ENCODE measurements around the gene CCDC141.
"Not testable (repeated sequence)": the region's sequence is repeated elsewhere in the genome, so short reads cannot be mapped to it uniquely, and the experiment has no call there.

The CCDC141 gene, protein sequence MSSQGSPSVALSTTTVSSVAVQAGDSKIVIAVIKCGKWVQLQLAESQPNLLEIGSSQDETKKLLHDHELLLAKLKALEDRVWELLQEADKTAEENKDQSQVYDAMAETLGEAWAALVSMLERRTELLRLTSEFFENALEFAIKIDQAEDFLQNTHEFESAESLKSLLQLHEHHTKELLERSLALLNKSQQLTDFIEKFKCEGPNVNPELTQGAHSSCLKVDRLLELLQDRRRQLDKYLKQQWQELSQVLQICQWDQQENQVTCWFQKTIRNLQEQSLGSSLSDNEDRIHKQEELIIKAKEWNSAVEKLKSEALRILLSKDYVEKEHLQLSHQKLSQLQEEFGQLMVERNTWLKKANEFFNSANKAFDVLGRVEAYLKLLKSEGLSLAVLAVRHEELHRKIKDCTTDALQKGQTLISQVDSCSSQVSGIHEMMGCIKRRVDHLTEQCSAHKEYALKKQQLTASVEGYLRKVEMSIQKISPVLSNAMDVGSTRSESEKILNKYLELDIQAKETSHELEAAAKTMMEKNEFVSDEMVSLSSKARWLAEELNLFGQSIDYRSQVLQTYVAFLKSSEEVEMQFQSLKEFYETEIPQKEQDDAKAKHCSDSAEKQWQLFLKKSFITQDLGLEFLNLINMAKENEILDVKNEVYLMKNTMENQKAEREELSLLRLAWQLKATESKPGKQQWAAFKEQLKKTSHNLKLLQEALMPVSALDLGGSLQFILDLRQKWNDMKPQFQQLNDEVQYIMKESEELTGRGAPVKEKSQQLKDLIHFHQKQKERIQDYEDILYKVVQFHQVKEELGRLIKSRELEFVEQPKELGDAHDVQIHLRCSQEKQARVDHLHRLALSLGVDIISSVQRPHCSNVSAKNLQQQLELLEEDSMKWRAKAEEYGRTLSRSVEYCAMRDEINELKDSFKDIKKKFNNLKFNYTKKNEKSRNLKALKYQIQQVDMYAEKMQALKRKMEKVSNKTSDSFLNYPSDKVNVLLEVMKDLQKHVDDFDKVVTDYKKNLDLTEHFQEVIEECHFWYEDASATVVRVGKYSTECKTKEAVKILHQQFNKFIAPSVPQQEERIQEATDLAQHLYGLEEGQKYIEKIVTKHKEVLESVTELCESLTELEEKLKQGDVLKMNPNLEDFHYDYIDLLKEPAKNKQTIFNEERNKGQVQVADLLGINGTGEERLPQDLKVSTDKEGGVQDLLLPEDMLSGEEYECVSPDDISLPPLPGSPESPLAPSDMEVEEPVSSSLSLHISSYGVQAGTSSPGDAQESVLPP (N-terminal part only)

DNA sequence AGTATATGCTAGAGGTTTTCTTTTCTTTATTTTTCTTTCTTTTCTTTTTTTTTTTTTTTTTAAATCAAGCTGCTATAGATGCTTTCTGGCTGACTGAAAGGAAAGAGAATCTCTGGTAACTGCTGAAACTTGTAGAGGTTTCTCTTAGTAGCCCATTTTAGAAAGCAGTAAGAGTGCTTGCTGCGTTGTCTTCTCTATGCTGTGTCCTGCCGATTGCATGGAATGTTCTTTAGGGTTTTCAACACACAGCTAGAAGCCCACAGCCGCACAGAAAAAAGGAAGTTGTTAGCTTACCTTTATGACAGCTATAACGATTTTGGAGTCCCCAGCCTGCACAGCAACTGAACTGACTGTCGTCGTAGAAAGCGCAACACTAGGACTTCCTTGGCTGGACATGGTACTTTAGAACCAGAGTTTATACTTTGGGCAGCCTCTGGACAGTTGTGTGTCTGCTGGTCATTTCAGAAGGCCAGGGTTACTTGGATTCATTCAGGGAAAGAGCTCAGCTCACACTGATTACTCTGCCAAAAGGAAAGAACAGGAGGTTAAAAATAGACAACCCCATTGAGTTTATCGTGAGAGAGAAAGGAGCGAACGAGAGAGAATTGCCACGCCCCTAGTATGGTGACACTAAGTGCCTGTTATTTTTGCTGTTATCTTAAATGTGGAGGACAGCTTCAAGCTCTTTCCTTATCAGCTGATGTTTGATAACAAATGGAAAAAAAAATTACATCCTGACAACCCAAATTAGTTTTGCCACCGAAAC is at the start of gene CCDC141:
CCDC141 (minus strand) TSS at position 592 of the 766 bp plus-strand sequence; CDS start at position 396, 196 bp downstream.
- H3K4me3 Mint-ChIP-seq = peak within 1 kb of the TSS; percentile 90
- ATAC-seq = peak; percentile 92
- H3K36me3 Mint-ChIP-seq = peaks cover 6% of the 10 kb centered on the region
- no peaks in the 10 kb centered on the region for H3K9me3 Mint-ChIP-seq
- peak within 1 kb of the TSS; percentile 97 for H3K27ac Mint-ChIP-seq
- H3K4me1 Mint-ChIP-seq = peaks cover 40% of the 10 kb centered on the region
- H3K27me3 Mint-ChIP-seq = no peaks in the 10 kb centered on the region

DNA sequence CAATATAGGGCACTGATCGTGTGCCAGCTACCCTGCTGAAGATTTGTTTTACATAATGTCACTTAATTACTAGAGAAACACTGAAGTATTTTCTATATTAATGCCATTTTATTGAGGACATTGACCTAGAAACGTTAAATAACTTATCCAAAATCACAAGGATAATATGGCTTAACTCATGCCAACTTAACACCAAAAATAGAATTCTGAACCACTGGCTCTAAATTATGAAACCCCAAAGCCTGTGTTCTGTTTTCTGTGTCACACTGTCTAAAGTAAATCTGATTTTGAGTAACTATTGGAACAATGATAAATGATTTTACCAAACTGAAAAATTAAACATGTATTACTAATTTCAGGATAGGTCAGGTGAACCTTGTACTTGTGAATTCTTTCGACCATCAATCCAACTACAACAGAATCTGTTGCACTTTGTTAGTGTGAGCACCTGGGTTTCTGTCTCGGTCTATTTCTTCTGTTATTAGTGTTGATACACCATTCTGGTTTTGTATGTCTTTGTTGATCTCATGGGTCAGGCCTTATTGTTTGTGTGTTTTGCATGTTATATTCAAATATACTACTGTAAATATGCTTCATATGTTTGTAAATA is 48.2 kb upstream of the CCDC141 start:
- Mint-ChIP-seq H3K9me3 (no peaks in the 10 kb centered on the region), H3K27me3 (no peaks in the 10 kb centered on the region), H3K27ac (no peak overlapping the region), H3K36me3 (no peaks in the 10 kb centered on the region), H3K4me1 (peaks cover 49% of the 10 kb centered on the region), H3K4me3 (no peak overlapping the region)
- ATAC-seq = no peak

DNA sequence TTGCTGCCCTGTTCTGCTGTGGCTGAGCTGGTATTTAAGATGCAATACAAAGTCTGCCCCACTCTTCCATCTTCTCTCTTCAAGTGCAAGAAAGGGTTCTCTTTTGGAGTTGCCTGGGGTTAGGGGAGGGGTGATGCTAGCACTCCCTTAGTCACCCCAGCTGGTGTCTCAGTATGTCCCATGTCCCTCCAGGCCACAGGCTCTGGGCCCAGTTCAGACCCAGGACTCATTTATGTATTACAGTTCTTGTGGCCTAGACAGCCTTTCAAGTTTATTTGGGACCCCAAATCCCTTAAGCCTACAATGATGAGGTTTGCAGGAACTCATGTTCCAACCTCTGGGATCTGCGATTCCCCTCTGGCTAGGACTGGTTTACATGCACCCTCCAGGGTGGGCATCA is 47.2 kb upstream of the CCDC141 start:
- Mint-ChIP-seq H3K4me1 (peaks cover 55% of the 10 kb centered on the region), H3K27ac (peak overlapping the region; percentile 36), H3K36me3 (no peaks in the 10 kb centered on the region), H3K27me3 (no peaks in the 10 kb centered on the region), H3K9me3 (no peaks in the 10 kb centered on the region), H3K4me3 (no peak overlapping the region)
- no peak for ATAC-seq

DNA sequence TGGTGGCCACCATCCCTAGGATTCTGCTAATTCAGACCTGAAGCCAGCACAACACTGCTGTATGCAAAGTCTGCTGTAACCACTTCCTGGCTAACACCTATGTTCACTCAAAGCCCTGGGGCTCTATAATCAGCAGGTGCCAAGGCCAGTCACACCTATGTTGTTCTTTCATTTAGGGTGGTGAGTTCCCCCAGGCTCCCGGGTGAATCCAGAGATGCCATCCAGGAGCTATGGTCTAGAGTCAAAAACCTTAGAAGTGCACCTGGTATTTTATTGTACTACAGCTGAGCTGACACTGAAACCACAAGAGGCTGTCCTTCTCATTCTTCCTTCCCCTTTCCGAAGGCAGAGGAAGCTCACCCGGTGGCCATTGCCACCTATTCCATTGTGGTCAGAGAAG is 46.2 kb upstream of the CCDC141 start:
- Mint-ChIP-seq H3K4me3 (peak overlapping the region; percentile 32), H3K4me1 (peaks cover 55% of the 10 kb centered on the region), H3K36me3 (no peaks in the 10 kb centered on the region), H3K9me3 (no peaks in the 10 kb centered on the region), H3K27ac (peak overlapping the region; percentile 36), H3K27me3 (no peaks in the 10 kb centered on the region)
- ATAC-seq = peak; percentile 98

DNA sequence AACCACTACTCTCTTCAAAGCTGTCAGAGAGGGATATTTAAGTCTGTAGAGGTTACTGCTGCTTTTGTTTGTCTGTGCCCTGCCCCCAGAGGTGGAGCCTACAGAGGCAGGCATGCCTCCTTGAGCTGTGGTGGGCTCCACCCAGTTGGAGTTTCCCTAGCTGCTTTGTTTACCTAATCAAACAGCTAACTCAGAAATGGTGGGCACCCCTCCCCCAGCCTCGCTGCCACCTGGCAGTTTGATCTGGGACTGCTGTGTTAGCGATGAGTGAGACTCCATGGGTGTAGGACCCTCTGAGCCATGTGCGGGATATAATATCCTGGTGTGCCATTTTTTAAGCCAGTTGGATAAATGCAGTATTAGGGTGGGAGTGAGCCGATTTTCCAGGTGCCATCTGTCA is 43.0 kb upstream of the CCDC141 start:
- H3K4me1 Mint-ChIP-seq = peaks cover 47% of the 10 kb centered on the region
- not testable (repeated sequence) for H3K27ac Mint-ChIP-seq, H3K4me3 Mint-ChIP-seq, H3K9me3 Mint-ChIP-seq, ATAC-seq, H3K27me3 Mint-ChIP-seq, H3K36me3 Mint-ChIP-seq

DNA sequence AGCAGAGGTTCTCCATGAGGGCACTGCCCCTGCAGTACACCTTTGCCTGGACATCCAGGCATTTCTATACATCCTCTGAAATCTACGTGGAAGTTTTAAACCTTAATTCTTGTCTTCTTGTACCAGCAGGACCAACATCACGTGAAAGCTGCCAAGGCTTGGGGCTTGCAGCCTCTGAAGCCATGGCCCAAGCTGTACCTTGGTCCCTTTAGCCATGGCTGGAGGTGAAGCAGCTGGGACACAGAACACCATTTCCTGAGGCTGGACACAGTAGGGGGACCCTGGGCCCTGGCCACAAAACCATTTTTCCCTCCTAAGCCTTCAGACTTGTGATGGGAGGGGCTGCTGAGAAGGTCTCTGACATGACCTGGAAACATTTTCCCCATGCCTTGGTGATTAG is 32.8 kb upstream of the CCDC141 start:
- H3K27ac Mint-ChIP-seq = no peak overlapping the region
- no peaks in the 10 kb centered on the region for H3K27me3 Mint-ChIP-seq
- H3K36me3 Mint-ChIP-seq = peaks cover 5% of the 10 kb centered on the region
- H3K4me1 Mint-ChIP-seq = peaks cover 12% of the 10 kb centered on the region
- no peak for ATAC-seq
- peaks cover 22% of the 10 kb centered on the region for H3K9me3 Mint-ChIP-seq
- H3K4me3 Mint-ChIP-seq = no peak overlapping the region

DNA sequence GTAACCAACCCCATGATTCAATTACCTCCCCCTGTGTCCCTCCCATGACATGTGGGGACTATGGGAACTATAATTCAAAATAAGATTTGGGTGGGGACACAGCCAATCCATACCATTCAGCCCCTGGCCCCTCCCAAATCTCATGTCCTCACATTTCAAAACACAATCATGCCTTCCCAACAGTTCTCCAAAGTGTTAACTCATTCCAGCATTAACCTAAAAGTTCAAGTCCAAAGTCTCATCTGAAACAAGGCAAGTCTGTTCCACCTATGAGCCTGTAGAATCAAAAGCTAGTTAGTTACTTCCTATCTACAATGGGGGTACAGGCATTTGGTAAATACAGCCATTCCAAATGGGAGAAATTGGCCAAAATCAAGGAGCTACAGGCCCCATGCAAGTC is 32.0 kb upstream of the CCDC141 start:
- Mint-ChIP-seq H3K36me3 (peaks cover 10% of the 10 kb centered on the region), H3K27me3 (no peaks in the 10 kb centered on the region), H3K4me3 (no peak overlapping the region), H3K4me1 (peaks cover 12% of the 10 kb centered on the region), H3K9me3 (peaks cover 27% of the 10 kb centered on the region), H3K27ac (no peak overlapping the region)
- no peak for ATAC-seq

DNA sequence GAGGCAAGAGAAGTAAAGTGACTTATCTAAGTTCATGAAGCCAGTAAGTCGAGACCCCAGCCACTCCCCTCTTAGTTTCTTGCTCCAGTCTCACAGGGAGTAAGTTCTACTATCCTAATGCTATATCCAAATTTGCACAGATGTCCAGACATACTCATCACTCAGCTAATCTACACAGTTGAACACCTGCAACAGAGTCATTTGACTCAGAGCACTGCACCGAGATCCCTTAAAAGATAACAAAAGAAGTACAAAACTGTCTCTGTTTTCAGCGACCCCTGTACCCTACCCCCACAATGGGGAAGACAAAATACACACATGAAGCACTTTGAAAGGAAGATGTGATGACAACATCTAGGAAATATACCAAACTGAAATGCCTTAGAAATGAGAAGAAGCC is 22.6 kb upstream of the CCDC141 start:
- Mint-ChIP-seq H3K4me1 (peaks cover 5% of the 10 kb centered on the region), H3K9me3 (peaks cover 15% of the 10 kb centered on the region), H3K4me3 (no peak overlapping the region), H3K27ac (no peak overlapping the region), H3K36me3 (peaks cover 22% of the 10 kb centered on the region), H3K27me3 (no peaks in the 10 kb centered on the region)
- ATAC-seq = no peak

DNA sequence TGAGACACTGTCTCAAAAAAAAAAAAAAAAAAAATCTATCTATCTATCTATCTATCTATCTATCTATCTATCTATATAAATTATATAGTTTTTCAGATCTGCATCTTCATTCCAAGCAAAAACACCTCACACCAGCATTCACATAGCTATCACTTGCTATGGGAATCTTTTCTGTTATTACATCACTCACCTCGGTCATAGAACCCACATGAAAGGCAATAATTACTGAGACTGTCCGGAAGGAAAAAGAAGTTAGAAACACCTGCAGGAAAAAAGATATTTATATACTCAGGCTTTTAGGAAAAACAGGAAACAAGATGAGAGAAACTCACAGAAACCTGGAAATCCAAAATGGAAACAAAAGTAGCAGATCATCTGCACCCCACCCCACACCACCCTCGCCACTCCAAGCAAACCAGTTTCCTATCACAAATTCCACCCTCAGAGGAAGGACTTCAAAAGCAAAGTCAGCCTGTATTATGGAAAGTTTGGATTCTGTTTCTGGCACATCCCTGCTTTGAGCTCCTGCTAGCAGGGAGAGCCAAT is 21.9 kb upstream of the CCDC141 start:
- peaks cover 5% of the 10 kb centered on the region for H3K4me1 Mint-ChIP-seq
- H3K27ac Mint-ChIP-seq = no peak overlapping the region
- H3K4me3 Mint-ChIP-seq = no peak overlapping the region
- peaks cover 17% of the 10 kb centered on the region for H3K36me3 Mint-ChIP-seq
- peaks cover 9% of the 10 kb centered on the region for H3K9me3 Mint-ChIP-seq
- no peak for ATAC-seq
- no peaks in the 10 kb centered on the region for H3K27me3 Mint-ChIP-seq

DNA sequence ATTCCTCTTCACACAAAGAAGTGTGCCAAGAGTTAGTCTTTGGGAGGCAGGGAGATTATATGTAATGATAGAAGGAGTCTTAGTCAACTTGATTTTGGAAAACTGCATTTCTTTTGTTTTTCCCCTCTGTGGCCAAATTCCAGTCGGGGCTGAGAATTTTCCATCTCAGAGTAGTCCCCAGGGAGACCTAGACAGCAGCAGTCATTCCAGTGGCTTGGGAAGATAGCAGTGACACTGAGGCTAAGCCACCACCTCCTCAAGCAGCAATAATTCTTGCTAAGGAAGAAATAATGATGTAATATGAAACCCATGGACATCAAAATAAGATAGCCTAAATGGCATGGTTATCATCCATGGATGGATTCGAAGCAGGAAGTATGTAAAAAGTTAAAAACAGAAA is 21.0 kb upstream of the CCDC141 start:
- H3K4me1 Mint-ChIP-seq = peaks cover 5% of the 10 kb centered on the region
- H3K27me3 Mint-ChIP-seq = no peaks in the 10 kb centered on the region
- H3K27ac Mint-ChIP-seq = no peak overlapping the region
- no peak for ATAC-seq
- H3K4me3 Mint-ChIP-seq = no peak overlapping the region
- H3K36me3 Mint-ChIP-seq = peaks cover 11% of the 10 kb centered on the region
- H3K9me3 Mint-ChIP-seq = peaks cover 9% of the 10 kb centered on the region

DNA sequence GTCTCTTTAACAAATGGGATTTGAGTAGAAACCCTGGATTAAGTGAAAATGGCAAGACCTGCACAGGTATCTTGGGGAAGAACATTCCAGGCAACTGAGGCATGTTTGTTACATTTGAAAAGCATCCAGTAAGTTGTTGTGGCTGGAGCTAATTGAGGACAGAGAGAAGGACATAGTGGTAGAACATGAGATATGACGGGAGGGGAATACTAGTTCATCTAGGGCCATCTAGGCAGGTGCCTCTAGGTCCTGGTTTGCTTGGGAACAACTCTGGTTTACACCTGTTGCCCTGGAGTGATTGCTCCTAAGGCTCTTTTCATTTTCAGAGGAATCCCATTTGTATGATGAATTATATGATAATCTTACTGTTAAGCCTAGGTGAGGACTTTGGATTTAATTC is 19.7 kb upstream of the CCDC141 start:
- Mint-ChIP-seq H3K9me3 (peaks cover 9% of the 10 kb centered on the region), H3K4me3 (no peak overlapping the region), H3K27ac (no peak overlapping the region), H3K27me3 (no peaks in the 10 kb centered on the region), H3K36me3 (peaks cover 11% of the 10 kb centered on the region), H3K4me1 (peaks cover 5% of the 10 kb centered on the region)
- ATAC-seq = no peak

DNA sequence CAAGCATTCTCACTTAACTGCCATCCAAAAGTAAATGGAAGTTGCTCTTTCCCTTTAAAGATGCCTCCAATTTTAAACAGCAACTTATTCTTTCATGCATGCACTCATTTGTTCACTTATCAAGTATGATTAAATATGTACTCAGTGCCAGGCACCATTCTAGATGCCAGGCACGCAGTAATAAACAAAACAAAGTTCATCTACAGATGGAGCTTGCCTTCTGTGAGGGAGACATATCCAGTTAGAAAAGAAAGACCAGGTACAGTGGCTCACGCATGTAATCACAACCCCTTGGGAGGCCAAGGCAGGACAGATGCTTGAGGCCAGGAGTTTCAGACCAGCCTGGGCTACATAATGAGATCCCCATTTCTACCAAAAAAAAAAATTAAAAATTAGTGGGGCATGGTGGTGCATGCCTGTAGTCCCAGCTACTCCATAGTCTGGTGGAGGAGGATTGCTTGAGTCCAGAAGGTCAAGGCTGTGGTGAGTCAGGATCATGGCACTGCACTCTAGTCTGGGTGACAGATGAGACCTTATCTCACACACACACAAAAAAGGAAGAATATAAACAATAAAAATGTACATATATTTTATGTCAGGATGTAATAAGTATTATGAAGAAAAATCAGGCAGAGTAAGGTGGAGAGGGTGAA is 19.2 kb upstream of the CCDC141 start:
- Mint-ChIP-seq H3K27ac (no peak overlapping the region), H3K4me1 (peaks cover 5% of the 10 kb centered on the region), H3K27me3 (no peaks in the 10 kb centered on the region), H3K36me3 (peaks cover 11% of the 10 kb centered on the region), H3K4me3 (no peak overlapping the region), H3K9me3 (peaks cover 9% of the 10 kb centered on the region)
- ATAC-seq = no peak

DNA sequence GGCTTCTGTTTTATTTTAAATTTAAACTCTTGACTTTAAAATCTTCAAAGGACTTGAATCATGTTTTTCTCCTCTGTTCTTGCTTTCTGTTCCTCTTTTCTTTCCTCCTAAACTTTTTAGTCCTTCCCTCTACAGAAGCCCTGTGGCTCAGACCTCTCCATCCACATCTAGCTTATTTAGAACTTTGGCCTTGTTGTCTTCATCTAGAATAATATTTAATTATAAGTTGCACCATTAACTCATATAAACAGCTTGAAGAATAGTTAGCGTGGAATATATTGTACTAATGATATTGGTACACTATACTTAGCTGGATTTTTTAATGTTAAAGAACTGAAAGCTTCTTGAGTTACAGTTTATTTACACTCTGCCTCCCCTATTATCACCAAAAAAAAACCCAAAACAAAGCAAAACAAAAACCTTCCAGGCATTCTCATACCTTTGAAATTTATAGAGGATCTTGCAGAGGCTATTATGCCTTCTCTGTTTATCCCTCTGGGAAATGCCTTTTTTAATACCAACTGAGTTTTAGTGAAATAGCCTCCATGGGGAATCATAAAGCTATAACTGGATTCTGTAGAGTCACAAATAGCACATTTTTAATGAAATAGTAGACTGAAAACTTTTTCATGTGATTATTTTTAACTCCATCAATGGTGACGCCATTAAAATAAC is 9.2 kb upstream of the CCDC141 start:
- Mint-ChIP-seq H3K4me3 (no peak overlapping the region), H3K27ac (peak overlapping the region; percentile 75), H3K9me3 (no peaks in the 10 kb centered on the region), H3K4me1 (peaks cover 20% of the 10 kb centered on the region), H3K27me3 (no peaks in the 10 kb centered on the region), H3K36me3 (no peaks in the 10 kb centered on the region)
- ATAC-seq = peak; percentile 73
